CD8-positive, alpha-beta memory T cell (primary cell): ENCODE results near the gene NFIA. TPM values are rescaled to one million over a fixed set of nuclear protein-coding genes. Genes with fewer than 3 reads are reported as not detected.

ENCODE experiments used
- CTCF ChIA-PET: fragments of 350-600 bp; sonication (Branson Sonifier 250); formaldehyde crosslinking; loops from one replicate; lab custom pipeline; 2021; ENCODE audit warnings: antibody characterized with exemption; lab: Charles Lee
- POLR2A ChIA-PET: fragments of 350-600 bp; sonication (Branson Sonifier 250); formaldehyde crosslinking; loops from one replicate; lab custom pipeline; 2021; ENCODE audit warnings: antibody characterized with exemption; lab: Charles Lee
- DNase-seq, 5 donors: peaks; one replicate each; pipeline versions ENCODE4 v3.0.0 to v3.0.0-alpha.2; 2020 to 2022; ENCODE audit warnings: mixed read lengths in 1 of 5
- H3K27ac ChIP-seq: one replicate; pipeline ENCODE4 v1.7.0; 2013; ENCODE audit warnings: low read depth, mild to moderate bottlenecking, low read length, moderate library complexity
- H3K27me3 ChIP-seq: 2 replicates; pipeline ENCODE4 v1.7.0; 2013; ENCODE audit warnings: low read length, mild to moderate bottlenecking; ENCODE audit not compliant: insufficient read depth, poor library complexity, severe bottlenecking
- H3K36me3 ChIP-seq: 2 replicates; pipeline ENCODE4 v1.7.0; 2013; ENCODE audit warnings: mild to moderate bottlenecking, low read length, moderate library complexity; ENCODE audit not compliant: insufficient read depth
- H3K4me1 ChIP-seq: 2 replicates; pipeline ENCODE4 v1.7.0; 2013; ENCODE audit warnings: mild to moderate bottlenecking, low read length, moderate library complexity; ENCODE audit not compliant: insufficient read depth
- H3K4me3 ChIP-seq: 2 replicates; pipeline ENCODE4 v1.7.0; 2013; ENCODE audit warnings: mild to moderate bottlenecking, low read length
- H3K9me3 ChIP-seq: 2 replicates; pipeline ENCODE4 v1.7.0; 2013; ENCODE audit warnings: mild to moderate bottlenecking, low read length
- H3K27ac Mint-ChIP-seq, 8 donors: one replicate each; pipeline ENCODE4 v1.8.0; 2020 to 2021; ENCODE audit warnings: mixed read lengths in 8 of 8, mild to moderate bottlenecking in 6 of 8, inconsistent platforms in 3 of 8, moderate library complexity in 3 of 8
- H3K27me3 Mint-ChIP-seq, 2 donors: one replicate each; pipeline ENCODE4 v1.8.0; 2020 to 2021; ENCODE audit warnings: mixed read lengths in 2 of 2, mild to moderate bottlenecking in 1 of 2, moderate library complexity in 1 of 2
- H3K36me3 Mint-ChIP-seq, 3 donors: one replicate each; pipeline ENCODE4 v1.8.0; 2020 to 2021; ENCODE audit warnings: mixed read lengths in 3 of 3, inconsistent platforms in 1 of 3, mild to moderate bottlenecking in 1 of 3
- H3K4me1 Mint-ChIP-seq, 3 donors: one replicate each; pipeline ENCODE4 v1.8.0; 2020 to 2021; ENCODE audit warnings: mixed read lengths in 3 of 3, inconsistent platforms in 1 of 3, mild to moderate bottlenecking in 1 of 3
- H3K4me3 Mint-ChIP-seq, 7 donors: one replicate each; pipeline ENCODE4 v1.8.0; 2020 to 2021; ENCODE audit warnings: mixed read lengths in 7 of 7, mild to moderate bottlenecking in 6 of 7, moderate library complexity in 4 of 7, inconsistent platforms in 2 of 7
- H3K9me3 Mint-ChIP-seq, 5 donors: one replicate each; pipeline ENCODE4 v1.8.0; 2020 to 2022; ENCODE audit warnings: mixed read lengths in 5 of 5, mild to moderate bottlenecking in 3 of 5, moderate library complexity in 2 of 5, inconsistent platforms in 1 of 5
- polyA plus RNA-seq: library from polyadenylated mRNA; unstranded; fragments of 300-500 nt; fragmentation: Illumina TruSeq; gene quantifications from one replicate; pipeline ENCODE4 v1.2.3, GENCODE V29; 2021
- total RNA-seq, 2 experiments: library from RNA; stranded (reverse); gene quantifications; one replicate each; pipeline ENCODE4 v1.2.3, GENCODE V29; 2021

NFIA gene
- total and polyA plus RNA-seq, 3 experiments from 2014 or later: 6.1 to 9.9 (median 7.0) TPM

GRCh38 chr1:61439234-61439633, 356.9 kb downstream of the NFIA start:
- H3K9me3 Mint-ChIP-seq: no peaks in the 10 kb centered on the region
- H3K4me3 ChIP-seq: no peak overlapping the region
- H3K27ac ChIP-seq: no peak overlapping the region
- H3K27ac Mint-ChIP-seq: no peak overlapping the region
- no peaks in the 10 kb centered on the region for H3K36me3 ChIP-seq
- no peak for DNase-seq
- peaks cover 0 to 1% of the 10 kb centered on the region in 2 donors for H3K27me3 Mint-ChIP-seq
- ChIA-PET CTCF (no interaction called here), POLR2A (no interaction called here)
- H3K4me3 Mint-ChIP-seq: no peak overlapping the region
- H3K27me3 ChIP-seq: no peaks in the 10 kb centered on the region
- no peaks in the 10 kb centered on the region for H3K9me3 ChIP-seq
- H3K36me3 Mint-ChIP-seq: peaks cover 0 to 3% (median 0%) of the 10 kb centered on the region in 3 donors
- H3K4me1 Mint-ChIP-seq: no peaks in the 10 kb centered on the region
- no peaks in the 10 kb centered on the region for H3K4me1 ChIP-seq

GRCh38 chr1:61441723-61442262, 359.4 kb downstream of the NFIA start:
- no peak overlapping the region for H3K27ac Mint-ChIP-seq
- CTCF ChIA-PET: no interaction called here
- H3K9me3 Mint-ChIP-seq: no peaks in the 10 kb centered on the region
- POLR2A ChIA-PET: no interaction called here
- H3K36me3 Mint-ChIP-seq: peaks cover 0 to 3% (median 0%) of the 10 kb centered on the region in 3 donors
- peaks cover 0 to 1% of the 10 kb centered on the region in 2 donors for H3K27me3 Mint-ChIP-seq
- H3K4me3 ChIP-seq: no peak overlapping the region
- no peaks in the 10 kb centered on the region for H3K27me3 ChIP-seq
- DNase-seq: no peak
- H3K4me1 Mint-ChIP-seq: no peaks in the 10 kb centered on the region
- H3K4me1 ChIP-seq: no peaks in the 10 kb centered on the region
- H3K36me3 ChIP-seq: no peaks in the 10 kb centered on the region
- no peak overlapping the region for H3K27ac ChIP-seq
- no peaks in the 10 kb centered on the region for H3K9me3 ChIP-seq
- H3K4me3 Mint-ChIP-seq: no peak overlapping the region

- no peak overlapping the region for H3K4me3 Mint-ChIP-seq
- no peak overlapping the region for H3K27ac Mint-ChIP-seq
- H3K9me3 Mint-ChIP-seq: no peaks in the 10 kb centered on the region
- ChIA-PET CTCF (no interaction called here), POLR2A (no interaction called here)
- Histone ChIP-seq H3K36me3 (no peaks in the 10 kb centered on the region), H3K4me1 (no peaks in the 10 kb centered on the region), H3K4me3 (no peak overlapping the region), H3K27ac (no peak overlapping the region), H3K27me3 (no peaks in the 10 kb centered on the region), H3K9me3 (no peaks in the 10 kb centered on the region)
- H3K27me3 Mint-ChIP-seq: no peaks in the 10 kb centered on the region
- H3K4me1 Mint-ChIP-seq: no peaks in the 10 kb centered on the region
- H3K36me3 Mint-ChIP-seq: peaks cover 0 to 1% (median 0%) of the 10 kb centered on the region in 3 donors
- no peak for DNase-seq
Observed at GRCh38 chr1:61442544-61442943, 360.2 kb downstream of the NFIA start.

GRCh38 chr1:61444288-61444687, 361.9 kb downstream of the NFIA start:
- H3K4me3 ChIP-seq: no peak overlapping the region
- Mint-ChIP-seq H3K4me1 (no peaks in the 10 kb centered on the region), H3K36me3 (peaks cover 0 to 1% (median 0%) of the 10 kb centered on the region in 3 donors), H3K27me3 (no peaks in the 10 kb centered on the region), H3K4me3 (no peak overlapping the region), H3K9me3 (no peaks in the 10 kb centered on the region), H3K27ac (peak overlapping the region in 1 of 8 donors; percentile 54)
- H3K9me3 ChIP-seq: no peaks in the 10 kb centered on the region
- no peak overlapping the region for H3K27ac ChIP-seq
- H3K27me3 ChIP-seq: no peaks in the 10 kb centered on the region
- no peaks in the 10 kb centered on the region for H3K4me1 ChIP-seq
- no peaks in the 10 kb centered on the region for H3K36me3 ChIP-seq
- DNase-seq: no peak
- ChIA-PET POLR2A (no interaction called here), CTCF (no interaction called here)

GRCh38 chr1:61445269-61445825, 363.0 kb downstream of the NFIA start:
- H3K9me3 ChIP-seq: no peaks in the 10 kb centered on the region
- H3K9me3 Mint-ChIP-seq: no peaks in the 10 kb centered on the region
- no peak for DNase-seq

GRCh38 chr1:61446531-61446991, 364.2 kb downstream of the NFIA start:
- H3K27me3 ChIP-seq: no peaks in the 10 kb centered on the region
- Mint-ChIP-seq H3K36me3 (no peaks in the 10 kb centered on the region), H3K4me3 (no peak overlapping the region), H3K27me3 (no peaks in the 10 kb centered on the region), H3K27ac (peak overlapping the region in 1 of 8 donors; percentile 55), H3K9me3 (no peaks in the 10 kb centered on the region), H3K4me1 (no peaks in the 10 kb centered on the region)
- H3K36me3 ChIP-seq: no peaks in the 10 kb centered on the region
- no peaks in the 10 kb centered on the region for H3K9me3 ChIP-seq
- H3K4me3 ChIP-seq: no peak overlapping the region
- POLR2A ChIA-PET: no interaction called here
- H3K27ac ChIP-seq: no peak overlapping the region
- DNase-seq: no peak
- CTCF ChIA-PET: no interaction called here
- no peaks in the 10 kb centered on the region for H3K4me1 ChIP-seq

More at GRCh38 chr1:61445269-61445825, 363.0 kb downstream of the NFIA start:
- Mint-ChIP-seq H3K36me3 (peaks cover 0 to 1% (median 0%) of the 10 kb centered on the region in 3 donors), H3K4me1 (no peaks in the 10 kb centered on the region), H3K27me3 (no peaks in the 10 kb centered on the region), H3K4me3 (no peak overlapping the region), H3K27ac (no peak overlapping the region)
- H3K27ac ChIP-seq: no peak overlapping the region
- no peak overlapping the region for H3K4me3 ChIP-seq
- ChIA-PET CTCF (no interaction called here), POLR2A (no interaction called here)
- H3K4me1 ChIP-seq: no peaks in the 10 kb centered on the region
- H3K27me3 ChIP-seq: no peaks in the 10 kb centered on the region
- no peaks in the 10 kb centered on the region for H3K36me3 ChIP-seq

GRCh38 chr1:61447106-61447967, 365.0 kb downstream of the NFIA start:
- ChIA-PET POLR2A (no interaction called here), CTCF (interaction anchor here (1.7 kb wide), 1 partner anchor 398 kb away, joined by 3 read pairs; no protein-coding TSS in a partner anchor)
- H3K4me3 ChIP-seq: no peak overlapping the region
- no peak overlapping the region for H3K27ac ChIP-seq
- Mint-ChIP-seq H3K4me3 (no peak overlapping the region), H3K27ac (no peak overlapping the region), H3K36me3 (no peaks in the 10 kb centered on the region), H3K27me3 (no peaks in the 10 kb centered on the region), H3K9me3 (no peaks in the 10 kb centered on the region), H3K4me1 (peaks cover 0 to 7% (median 0%) of the 10 kb centered on the region in 3 donors)
- no peaks in the 10 kb centered on the region for H3K9me3 ChIP-seq
- no peaks in the 10 kb centered on the region for H3K27me3 ChIP-seq
- H3K36me3 ChIP-seq: no peaks in the 10 kb centered on the region
- no peaks in the 10 kb centered on the region for H3K4me1 ChIP-seq
- no peak for DNase-seq

GRCh38 chr1:61447968-61448430, 365.6 kb downstream of the NFIA start:
- H3K4me1 Mint-ChIP-seq: peaks cover 2 to 14% (median 3%) of the 10 kb centered on the region in 3 donors
- H3K27ac Mint-ChIP-seq: no peak overlapping the region
- Histone ChIP-seq H3K4me1 (no peaks in the 10 kb centered on the region), H3K9me3 (no peaks in the 10 kb centered on the region), H3K36me3 (no peaks in the 10 kb centered on the region), H3K27ac (no peak overlapping the region), H3K4me3 (no peak overlapping the region), H3K27me3 (no peaks in the 10 kb centered on the region)
- no peaks in the 10 kb centered on the region for H3K27me3 Mint-ChIP-seq
- no peaks in the 10 kb centered on the region for H3K36me3 Mint-ChIP-seq
- H3K9me3 Mint-ChIP-seq: no peaks in the 10 kb centered on the region
- no peak overlapping the region for H3K4me3 Mint-ChIP-seq
- DNase-seq: no peak
- POLR2A ChIA-PET: no interaction called here
- CTCF ChIA-PET: interaction anchor here (1.7 kb wide), 1 partner anchor 399 kb away, joined by 3 read pairs; no protein-coding TSS in a partner anchor
